HEK293T (cell line): ENCODE data around the gene PMS1.

Experiments
- CTCF ChIA-PET: fragments of 350-600 bp; formaldehyde crosslinking; extraction: SDS; loops from one replicate; lab custom pipeline; 2021; ENCODE audit warnings: antibody characterized with exemption, inconsistent platforms; lab: Yijun Ruan, JAX
- POLR2A ChIA-PET: fragments of 350-600 bp; formaldehyde crosslinking; extraction: SDS; loops from one replicate; lab custom pipeline; 2020; ENCODE audit warnings: antibody characterized with exemption, inconsistent platforms; lab: Yijun Ruan, JAX
- DNase-seq: peaks from one replicate; pipeline ENCODE4 v3.0.0; 2012; ENCODE audit warnings: mixed read lengths; ENCODE audit errors: extremely low spot score
- ARNT ChIP-seq: fragments of 450-650 bp; IDR thresholded peaks from 2 replicates; pipeline ENCODE4 v1.6.1; 2017; ENCODE audit warnings: mild to moderate bottlenecking
- BHLHE40 ChIP-seq: fragments of 450-650 bp; IDR thresholded peaks from 2 replicates; pipeline ENCODE4 v1.6.1; 2016; ENCODE audit warnings: mild to moderate bottlenecking, moderate library complexity, borderline replicate concordance
- CTBP1 ChIP-seq: fragments of 450-650 bp; IDR thresholded peaks from 2 replicates; pipeline ENCODE4 v1.6.1; 2016; ENCODE audit warnings: borderline replicate concordance
- ELF4 ChIP-seq: fragments of 450-650 bp; IDR thresholded peaks from 2 replicates; pipeline ENCODE4 v1.6.1; 2017; ENCODE audit warnings: antibody characterized with exemption
- FOXA1 ChIP-seq: fragments of 450-650 bp; IDR thresholded peaks from 2 replicates; pipeline ENCODE4 v1.6.1; 2016; ENCODE audit warnings: mild to moderate bottlenecking
- FOXK2 ChIP-seq: fragments of 450-650 bp; IDR thresholded peaks from 2 replicates; pipeline ENCODE4 v1.6.1; 2016; ENCODE audit warnings: mild to moderate bottlenecking
- FOXM1 ChIP-seq: fragments of 450-650 bp; IDR thresholded peaks from 2 replicates; pipeline ENCODE4 v1.6.1; 2017; ENCODE audit warnings: mild to moderate bottlenecking, borderline replicate concordance
- HDGF ChIP-seq: fragments of 450-650 bp; IDR thresholded peaks from 2 replicates; pipeline ENCODE4 v1.6.1; 2017; ENCODE audit warnings: antibody characterized with exemption, borderline replicate concordance
- L3MBTL2 ChIP-seq: fragments of 450-650 bp; conservative IDR thresholded peaks from 2 replicates; pipeline ENCODE4 v1.6.1; 2016; ENCODE audit warnings: mild to moderate bottlenecking
- LEF1 ChIP-seq: fragments of 450-650 bp; IDR thresholded peaks from 2 replicates; pipeline ENCODE4 v1.6.1; 2017; ENCODE audit warnings: mild to moderate bottlenecking, borderline replicate concordance
- NFRKB ChIP-seq: fragments of 450-650 bp; IDR thresholded peaks from 2 replicates; pipeline ENCODE4 v1.6.1; 2016; ENCODE audit warnings: mild to moderate bottlenecking, moderate library complexity
- PKNOX1 ChIP-seq: fragments of 450-650 bp; IDR thresholded peaks from 2 replicates; pipeline ENCODE4 v1.6.1; 2016
- SP1 ChIP-seq: fragments of 450-650 bp; IDR thresholded peaks from 2 replicates; pipeline ENCODE4 v1.6.1; 2017
- SUZ12 ChIP-seq: fragments of 450-650 bp; IDR thresholded peaks from 2 replicates; pipeline ENCODE4 v1.6.1; 2016; ENCODE audit warnings: mild to moderate bottlenecking
- TARDBP ChIP-seq: fragments of 450-650 bp; IDR thresholded peaks from 2 replicates; pipeline ENCODE4 v1.6.1; 2016
- ZNF384 ChIP-seq: fragments of 450-650 bp; IDR thresholded peaks from 2 replicates; pipeline ENCODE4 v1.6.1; 2016

PMS1 gene

GRCh38 chr2:189782221-189782671 is 2.0 kb upstream of the PMS1 start:
- POLR2A ChIA-PET, result interaction anchor here (1.4 kb wide), 1 partner anchor 20 kb away, joined by 8 read pairs; the partner anchor contains the start of gene OSGEPL1
- no peak for DNase-seq
- TF ChIP-seq ELF4 (no peak), TARDBP (no peak), NFRKB (no peak), LEF1 (no peak), ARNT (no peak)
- CTCF ChIA-PET, result no interaction called here

- CTCF ChIA-PET, result no interaction called here
- POLR2A ChIA-PET, result interaction anchor here (0.6 to 1.9 kb wide), 9 partner anchors 10 to 149 kb away, joined by 3 to 11 read pairs (median 4); partner anchors contain the start of gene OSGEPL1
- TF ChIP-seq L3MBTL2 (no peak), TARDBP (no peak)
- DNase-seq, result peak; percentile 21
Observed at GRCh38 chr2:189783451-189783926, 761 bp upstream of the PMS1 start.

- CTCF ChIA-PET, result no interaction called here
Observed at GRCh38 chr2:189791338-189792042, 7.2 kb downstream of the PMS1 start.

GRCh38 chr2:189794310-189794709 is 10.1 kb downstream of the PMS1 start:
- ChIA-PET POLR2A (no interaction called here), CTCF (no interaction called here)
- no peak for TF ChIP-seq ELF4
- no peak for TF ChIP-seq SUZ12
- TF ChIP-seq ZNF384, result no peak
- no peak for TF ChIP-seq LEF1
- no peak for TF ChIP-seq ARNT
- no peak for TF ChIP-seq FOXK2
- no peak for TF ChIP-seq L3MBTL2
- no peak for TF ChIP-seq FOXM1
- no peak for TF ChIP-seq PKNOX1
- TF ChIP-seq FOXA1, result no peak
- no peak for TF ChIP-seq CTBP1
- DNase-seq, result no peak

More at GRCh38 chr2:189791338-189792042, 7.2 kb downstream of the PMS1 start:
- TF ChIP-seq LEF1 (no peak), CTBP1 (no peak), SP1 (no peak), SUZ12 (no peak), PKNOX1 (no peak), BHLHE40 (no peak), L3MBTL2 (no peak), FOXA1 (no peak)
- POLR2A ChIA-PET, result no interaction called here
- DNase-seq, result no peak

- ChIA-PET POLR2A (interaction anchor here (2.0 kb wide), 1 partner anchor 14 kb away, joined by 6 read pairs; the partner anchor contains the start of genes ORMDL1 and PMS1), CTCF (interaction anchor here (1.1 to 1.3 kb wide), 2 partner anchors 10 to 273 kb away, joined by 4 to 7 read pairs; no protein-coding TSS in a partner anchor)
- TF ChIP-seq CTBP1 (no peak), FOXK2 (no peak), FOXA1 (no peak), TARDBP (no peak), FOXM1 (no peak), ARNT (no peak), NFRKB (no peak), L3MBTL2 (no peak), SUZ12 (no peak), BHLHE40 (no peak), PKNOX1 (no peak), HDGF (no peak), SP1 (no peak), ZNF384 (no peak), ELF4 (no peak), LEF1 (no peak)
- no peak for DNase-seq
Observed at GRCh38 chr2:189797902-189798301, 13.7 kb downstream of the PMS1 start.

- no peak for TF ChIP-seq SP1
- no peak for TF ChIP-seq ARNT
- TF ChIP-seq FOXM1, result no peak
- TF ChIP-seq TARDBP, result no peak
- no peak for TF ChIP-seq ELF4
- TF ChIP-seq PKNOX1, result no peak
- TF ChIP-seq SUZ12, result no peak
- TF ChIP-seq ZNF384, result no peak
- no peak for TF ChIP-seq LEF1
- no peak for TF ChIP-seq NFRKB
- no peak for TF ChIP-seq HDGF
- TF ChIP-seq CTBP1, result no peak
- no peak for TF ChIP-seq L3MBTL2
- ChIA-PET CTCF (interaction anchor here (0.6 to 1.3 kb wide), 7 partner anchors 8 to 272 kb away, joined by 3 to 7 read pairs (median 4); no protein-coding TSS in a partner anchor), POLR2A (interaction anchor here (2.0 kb wide), 1 partner anchor 14 kb away, joined by 6 read pairs; the partner anchor contains the start of genes ORMDL1 and PMS1)
- no peak for DNase-seq
Observed at GRCh38 chr2:189798312-189799029, 14.2 kb downstream of the PMS1 start.
